H1 (cell line): ENCODE results near the gene DDX53. TPM values are rescaled to one million over a fixed set of nuclear protein-coding genes. Genes with fewer than 3 reads are reported as not detected.

ENCODE experiments used
- CTCF ChIA-PET: fragments of 300-600 bp; sonication (Branson Sonifier 250); formaldehyde crosslinking; loops from one replicate; lab custom pipeline; 2021; ENCODE audit not compliant: partially characterized antibody; lab: Charles Lee
- POLR2A ChIA-PET: fragments of 300-600 bp; sonication (Branson Sonifier 250); formaldehyde crosslinking; loops from one replicate; lab custom pipeline; 2021; ENCODE audit warnings: inconsistent platforms; ENCODE audit not compliant: partially characterized antibody; lab: Charles Lee
- DNase-seq, 2 experiments: peaks; one replicate each; pipeline versions ENCODE4 v3.0.0 to v3.0.0-alpha.2; 2010 to 2022; ENCODE audit warnings: low spot score in 2 of 2, low read depth in 1 of 2, mixed read lengths in 1 of 2
- FAIRE-seq: peaks from 2 replicates; lab custom pipeline; 2011; peaks lifted over from hg19 to GRCh38; lab: Jason Lieb, UNC
- H2AFZ ChIP-seq: 2 replicates; pipeline ENCODE4 v1.8.1; 2012; ENCODE audit warnings: low read length, inconsistent platforms
- H2AK5ac ChIP-seq: 2 replicates; pipeline ENCODE4 v1.6.1; 2013; ENCODE audit warnings: low read depth, low read length
- H2BK120ac ChIP-seq: replicated peaks from 2 replicates; pipeline ENCODE3; 2013; ENCODE audit warnings: low read depth, low read length, inconsistent platforms
- H2BK12ac ChIP-seq: 2 replicates; pipeline ENCODE4 v1.6.1; 2013; ENCODE audit warnings: low read depth, low read length
- H2BK15ac ChIP-seq: 2 replicates; pipeline ENCODE4 v1.6.1; 2013; ENCODE audit warnings: low read length
- H2BK20ac ChIP-seq: 2 replicates; pipeline ENCODE4 v1.6.1; 2013; ENCODE audit warnings: low read length
- H2BK5ac ChIP-seq: 2 replicates; pipeline ENCODE4 v1.6.1; 2013; ENCODE audit warnings: low read depth, low read length
- H3K14ac ChIP-seq: 2 replicates; pipeline ENCODE4 v1.6.1; 2013; ENCODE audit warnings: inconsistent platforms; ENCODE audit not compliant: insufficient read length
- H3K18ac ChIP-seq: 2 replicates; pipeline ENCODE4 v1.6.1; 2013; ENCODE audit warnings: low read length; ENCODE audit errors: extremely low read depth
- H3K23ac ChIP-seq: 2 replicates; pipeline ENCODE4 v1.6.1; 2013; ENCODE audit warnings: inconsistent platforms; ENCODE audit not compliant: insufficient read length
- H3K23me2 ChIP-seq: 2 replicates; pipeline ENCODE4 v1.6.1; 2013; ENCODE audit warnings: low read depth, low read length
- H3K27ac ChIP-seq: 2 replicates; pipeline ENCODE4 v1.6.1; 2011; ENCODE audit warnings: low read depth, low read length, inconsistent platforms
- H3K27me3 ChIP-seq, 4 experiments: replicated peaks in 1 of 4; 1 replicate in 1 of 4; 2 replicates in 3 of 4; pipeline versions ENCODE4 v1.6.1 to v1.8.1; 2011 to 2013; ENCODE audit warnings: low read length in 3 of 4, mild to moderate bottlenecking in 3 of 4, inconsistent platforms in 2 of 4, mixed read lengths in 2 of 4, moderate library complexity in 1 of 4; ENCODE audit not compliant: control insufficient read depth in 3 of 4, insufficient read depth in 3 of 4; ENCODE audit errors: extremely low read depth in 1 of 4
- H3K36me3 ChIP-seq, 4 experiments: 2 replicates each; pipeline versions ENCODE4 v1.6.1 to v1.8.1; 2011 to 2013; ENCODE audit warnings: mild to moderate bottlenecking in 4 of 4, low read length in 3 of 4, moderate library complexity in 2 of 4, control low read depth in 1 of 4, inconsistent platforms in 1 of 4; ENCODE audit not compliant: insufficient read depth in 4 of 4, control insufficient read depth in 2 of 4
- H3K4ac ChIP-seq: replicated peaks from 2 replicates; pipeline ENCODE3; 2013; ENCODE audit warnings: low read length, low read depth, mixed read lengths, inconsistent platforms; ENCODE audit not compliant: insufficient read length
- H3K4me1 ChIP-seq, 4 experiments: replicated peaks in 1 of 4; 1 replicate in 1 of 4; 2 replicates in 3 of 4; pipeline versions ENCODE4 v1.6.1 to v1.8.1; 2011 to 2013; ENCODE audit warnings: low read length in 3 of 4, inconsistent platforms in 2 of 4, mixed read lengths in 1 of 4; ENCODE audit not compliant: insufficient read depth in 4 of 4, control insufficient read depth in 3 of 4
- H3K4me2 ChIP-seq, 2 experiments: 2 replicates each; pipeline versions ENCODE4 v1.6.1 to v1.8.1; 2011 to 2013; ENCODE audit warnings: low read depth in 2 of 2, low read length in 2 of 2, control low read depth in 1 of 2, inconsistent platforms in 1 of 2, mild to moderate bottlenecking in 1 of 2; ENCODE audit not compliant: insufficient read depth in 1 of 2
- H3K4me3 ChIP-seq, 4 experiments: fragments of 200-600, 300-600 bp in 1 of 4; sonication (generic), shearing (Covaris generic), sonication (Bioruptor Twin) in 1 of 4; 2 replicates each; pipeline versions ENCODE4 v1.5.1 to v1.8.1; 2011 to 2016; ENCODE audit warnings: low read length in 4 of 4, low read depth in 3 of 4, control low read depth in 2 of 4, inconsistent platforms in 2 of 4, mild to moderate bottlenecking in 2 of 4, mixed read lengths in 1 of 4, moderate library complexity in 1 of 4; ENCODE audit not compliant: insufficient read depth in 2 of 4; ENCODE audit errors: extremely low read depth in 1 of 4
- H3K56ac ChIP-seq: replicated peaks from 2 replicates; pipeline ENCODE3; 2013; ENCODE audit warnings: low read depth, mild to moderate bottlenecking, mixed read lengths, low read length, inconsistent platforms; ENCODE audit not compliant: insufficient read length
- H3K79me1 ChIP-seq: 2 replicates; pipeline ENCODE4 v1.6.1; 2013; ENCODE audit warnings: low read depth, low read length, control low read depth
- H3K79me2 ChIP-seq, 2 experiments: 2 replicates each; pipeline versions ENCODE4 v1.6.1 to v1.8.1; 2012 to 2013; ENCODE audit warnings: low read length in 2 of 2, mild to moderate bottlenecking in 2 of 2, inconsistent platforms in 1 of 2; ENCODE audit not compliant: insufficient read depth in 2 of 2, control insufficient read depth in 1 of 2
- H3K9ac ChIP-seq, 4 experiments: replicated peaks in 1 of 4; 1 replicate in 1 of 4; 2 replicates in 3 of 4; pipeline versions ENCODE4 v1.6.1 to v1.8.1; 2011 to 2013; ENCODE audit warnings: low read depth in 3 of 4, low read length in 3 of 4, control low read depth in 2 of 4, mild to moderate bottlenecking in 2 of 4, moderate library complexity in 2 of 4, inconsistent platforms in 1 of 4; ENCODE audit errors: extremely low read depth in 1 of 4
- H3K9me3 ChIP-seq, 2 experiments: 2 replicates each; pipeline versions ENCODE4 v1.6.1 to v1.8.1; 2012 to 2013; ENCODE audit warnings: mild to moderate bottlenecking in 2 of 2, moderate library complexity in 2 of 2, control low read depth in 1 of 2, inconsistent platforms in 1 of 2, low read depth in 1 of 2, low read length in 1 of 2, mixed read lengths in 1 of 2; ENCODE audit not compliant: insufficient read depth in 2 of 2
- H4K20me1 ChIP-seq, 2 experiments: replicated peaks in 1 of 2; 2 replicates each; pipeline versions ENCODE3 to v1.8.1; 2011 to 2013; ENCODE audit warnings: inconsistent platforms in 2 of 2, low read length in 2 of 2, mild to moderate bottlenecking in 1 of 2; ENCODE audit not compliant: insufficient read depth in 2 of 2, control insufficient read depth in 1 of 2
- H4K5ac ChIP-seq: 2 replicates; pipeline ENCODE4 v1.6.1; 2013; ENCODE audit warnings: low read length, low read depth, mixed read lengths, inconsistent platforms; ENCODE audit not compliant: insufficient read length
- H4K8ac ChIP-seq: 2 replicates; pipeline ENCODE4 v1.8.0; 2013; ENCODE audit warnings: mild to moderate bottlenecking, moderate library complexity, low read length, inconsistent platforms; ENCODE audit not compliant: insufficient read depth; ENCODE audit errors: extremely low read depth
- H4K91ac ChIP-seq: replicated peaks from 2 replicates; pipeline ENCODE3; 2013; ENCODE audit warnings: low read length, mixed read lengths, inconsistent platforms; ENCODE audit not compliant: insufficient read length
- BRCA1 ChIP-seq: IDR thresholded peaks from 2 replicates; pipeline ENCODE4 v1.6.1; 2012; ENCODE audit warnings: low read depth, low read length, improper control_type of control experiment
- CBX8 ChIP-seq: fragments of 300-800, 300-1000 bp; sonication (generic); IDR thresholded peaks from 2 replicates; pipeline ENCODE4 v1.7.1; 2016; ENCODE audit warnings: low read depth, low read length, borderline replicate concordance
- CEBPB ChIP-seq: IDR thresholded peaks from 2 replicates; pipeline ENCODE4 v1.6.1; 2012; ENCODE audit warnings: low read depth, low read length
- CHD2 ChIP-seq: IDR thresholded peaks from 2 replicates; pipeline ENCODE4 v1.6.1; 2012; ENCODE audit warnings: low read length, improper control_type of control experiment
- CTCF ChIP-seq, 3 experiments: IDR thresholded peaks; 1 replicate in 2 of 3; 2 replicates in 1 of 3; pipeline versions ENCODE4 v1.5.1 to v1.6.1; 2011; ENCODE audit warnings: low read length in 3 of 3, mild to moderate bottlenecking in 3 of 3, inconsistent platforms in 2 of 3, low read depth in 1 of 3, moderate library complexity in 1 of 3; ENCODE audit not compliant: insufficient read depth in 1 of 3; ENCODE audit errors: control extremely low read depth in 1 of 3
- WGBS, 2 experiments: shearing (Covaris generic) in 1 of 2; methylation state at CpG; one replicate each; pipeline versions ENCODE4 v1.1.6 to v1.1.7; 2013 to 2015; ENCODE audit warnings: low lambda C conversion rate in 2 of 2, mixed read lengths in 2 of 2, inconsistent platforms in 1 of 2, low coverage in 1 of 2, missing lambda C conversion rate in 1 of 2; ENCODE audit not compliant: insufficient replicate concordance in 2 of 2, insufficient coverage in 1 of 2, insufficient read length in 1 of 2; ENCODE audit errors: extremely low coverage in 1 of 2, missing lambda C conversion rate in 1 of 2; 5-methylcytosine and 5-hydroxymethylcytosine counted together
- polyA plus RNA-seq, 7 experiments: library from polyadenylated mRNA; depleted of rRNA in 3 of 7; stranded (reverse) in 5 of 7; unstranded in 2 of 7; fragments of >200 nt in 5 of 7; fragments of 200-250 nt in 2 of 7; gene quantifications; 1 replicate in 5 of 7; 2 replicates in 1 of 7; 4 replicates in 1 of 7; pipeline versions ENCODE4 v1.2.1 to v1.2.3, GENCODE V29; 2011 to 2013; ENCODE audit warnings: missing spikeins in 2 of 7, mixed read lengths in 2 of 7
- total RNA-seq: library from RNA; stranded (reverse); fragmentation: NEBNext Ultra II Directional; extraction: Animal tissue kit (Norgen Biotek cat#: 25700); gene quantifications from 2 replicates; pipeline ENCODE4 v1.2.1, GENCODE V29; 2021

Gene DDX53
- total and polyA plus RNA-seq, 2 of the 8 experiments (the other 6 are each of a cell fraction or from before 2014, with no cell fraction given): not detected

GRCh38 chrX:22959204-22959920 is 40.4 kb upstream of the DDX53 start:
- Histone ChIP-seq H3K9me3 (no peaks in the 10 kb centered on the region), H2BK5ac (no peak overlapping the region), H3K4me3 (no peak overlapping the region), H2AFZ (no peak overlapping the region), H3K79me1 (no peaks in the 10 kb centered on the region), H3K4ac (no peak overlapping the region), H3K4me2 (no peak overlapping the region), H2AK5ac (no peak overlapping the region), H4K8ac (no peak overlapping the region), H3K27ac (no peak overlapping the region), H4K5ac (no peak overlapping the region), H2BK15ac (no peak overlapping the region), H2BK120ac (no peak overlapping the region), H3K23ac (no peak overlapping the region), H3K56ac (no peak overlapping the region), H3K4me1 (no peaks in the 10 kb centered on the region), H3K79me2 (no peaks in the 10 kb centered on the region), H2BK12ac (no peak overlapping the region), H3K36me3 (no peaks in the 10 kb centered on the region), H3K14ac (no peak overlapping the region), H3K9ac (no peak overlapping the region), H2BK20ac (no peak overlapping the region), H3K27me3 (no peaks in the 10 kb centered on the region), H3K23me2 (no peaks in the 10 kb centered on the region), H4K91ac (no peak overlapping the region), H3K18ac (no peak overlapping the region), H4K20me1 (no peaks in the 10 kb centered on the region)
- no peak for FAIRE-seq
- 82% methylated on average over 4 of the region's 4 CpGs; no CpG with 5 or more reads in 1 of the 2 experiments for WGBS, 2 experiments
- CTCF ChIA-PET: interaction anchor here (1.5 kb wide), 1 partner anchor 9 kb away, joined by 5 read pairs; no protein-coding TSS in a partner anchor
- POLR2A ChIA-PET: no interaction called here
- DNase-seq: no peak
- TF ChIP-seq CHD2 (no peak), CEBPB (no peak), CTCF (IDR thresholded peaks at IDR 0.05; ENCODE audit: control extremely low read depth in 1 of 3, insufficient read depth in 1 of 3, low read depth in 1 of 3, low read length in 3 of 3) (no peak), CBX8 (no peak), BRCA1 (no peak)
